Cardiac muscle cell (in vitro differentiated cells and primary cell): ENCODE data around the gene ZMAT5. TPM values are rescaled to one million over a fixed set of nuclear protein-coding genes. Genes with fewer than 3 reads are reported as not detected.

Experiments
- DNase-seq, 2 donors: peaks; one replicate each; pipeline versions ENCODE4 v3.0.0 to v3.0.0-alpha.2; 2010 to 2017; ENCODE audit warnings: low read depth in 1 of 2, low spot score in 1 of 2
- H3K27ac ChIP-seq: fragments of 200-600 bp; sonication (generic); 2 replicates; pipeline ENCODE4 v1.5.1; 2016
- H3K27me3 ChIP-seq: fragments of 200-600 bp; sonication (generic); 2 replicates; pipeline ENCODE4 v1.6.0; 2016; ENCODE audit warnings: control low read depth
- H3K36me3 ChIP-seq: fragments of 200-600 bp; sonication (generic); 2 replicates; pipeline ENCODE4 v1.5.1; 2016; ENCODE audit warnings: control low read depth
- H3K4me1 ChIP-seq: fragments of 200-600 bp; sonication (generic); 2 replicates; pipeline ENCODE4 v1.8.1; 2017; ENCODE audit warnings: low read depth, mild to moderate bottlenecking, mixed run types
- H3K4me3 ChIP-seq: fragments of 200-600 bp; sonication (generic); 2 replicates; pipeline ENCODE4 v1.5.1; 2016; ENCODE audit warnings: mild to moderate bottlenecking
- H3K9me3 ChIP-seq: fragments of 200-600 bp; sonication (generic); 2 replicates; pipeline ENCODE4 v1.5.1; 2017; ENCODE audit warnings: low read depth, mild to moderate bottlenecking, control low read depth
- CTCF ChIP-seq: IDR thresholded peaks from 2 replicates; pipeline ENCODE4 v1.5.1; 2012; ENCODE audit warnings: low read depth, mild to moderate bottlenecking, low read length
- polyA plus RNA-seq: library from polyadenylated mRNA; unstranded; fragments of >200 nt; fragmentation: Nextera tagmentation; extraction: Ambion mirVana; gene quantifications from 2 replicates; pipeline ENCODE4 v1.2.1, GENCODE V29; 2016
- total RNA-seq: library from RNA; depleted of rRNA; stranded (reverse); fragments of >200 nt; gene quantifications from 2 replicates; pipeline ENCODE4 v1.2.3, GENCODE V29; 2016

ZMAT5 gene
- total and polyA plus RNA-seq, 2 experiments from 2014 or later: 40.5 to 76.1 TPM

DNA sequence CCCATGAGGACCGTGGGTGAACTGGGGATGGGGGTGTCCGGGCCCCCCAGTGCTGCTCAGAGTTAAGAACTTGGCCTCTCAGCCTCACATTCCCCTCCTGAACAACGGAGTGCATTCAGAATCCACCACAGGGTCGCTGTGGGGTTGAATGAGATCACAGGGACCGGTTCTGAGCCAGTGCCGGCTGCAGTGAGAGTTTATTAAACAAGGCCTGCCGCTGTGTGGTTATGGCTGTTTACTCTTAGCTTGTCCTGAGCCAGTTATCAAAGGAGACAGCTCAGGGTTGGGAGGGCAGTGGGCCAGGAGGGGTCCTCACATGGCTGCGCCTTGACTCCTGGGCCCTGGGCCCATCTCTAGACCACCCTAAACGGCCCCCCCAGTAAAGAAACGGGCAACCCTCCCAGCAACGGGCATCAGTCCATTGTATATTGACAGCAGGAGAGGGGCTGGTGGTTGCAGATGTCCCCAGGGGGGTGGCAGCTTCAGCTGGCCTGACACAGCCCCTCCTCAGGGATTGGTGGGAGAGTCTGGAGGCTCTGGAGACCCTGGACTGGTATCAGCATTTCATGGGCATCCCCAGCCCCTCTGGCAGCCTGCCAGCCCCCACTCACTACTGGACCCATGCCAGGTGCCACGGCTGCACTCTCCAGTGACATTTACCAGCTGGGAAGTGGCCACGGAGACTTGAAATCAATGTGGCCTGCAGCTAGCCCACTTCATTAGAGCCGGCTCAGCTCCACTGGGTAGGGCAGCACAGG is 62.1 kb downstream of the ZMAT5 start:
- peak in 1 of 2 donors; percentile 35 for DNase-seq
- Histone ChIP-seq H3K4me3 (no peak overlapping the region), H3K9me3 (no peaks in the 10 kb centered on the region), H3K27me3 (peaks cover 32% of the 10 kb centered on the region), H3K4me1 (no peaks in the 10 kb centered on the region), H3K27ac (no peak overlapping the region), H3K36me3 (no peaks in the 10 kb centered on the region)
- no peak for TF ChIP-seq CTCF

DNA sequence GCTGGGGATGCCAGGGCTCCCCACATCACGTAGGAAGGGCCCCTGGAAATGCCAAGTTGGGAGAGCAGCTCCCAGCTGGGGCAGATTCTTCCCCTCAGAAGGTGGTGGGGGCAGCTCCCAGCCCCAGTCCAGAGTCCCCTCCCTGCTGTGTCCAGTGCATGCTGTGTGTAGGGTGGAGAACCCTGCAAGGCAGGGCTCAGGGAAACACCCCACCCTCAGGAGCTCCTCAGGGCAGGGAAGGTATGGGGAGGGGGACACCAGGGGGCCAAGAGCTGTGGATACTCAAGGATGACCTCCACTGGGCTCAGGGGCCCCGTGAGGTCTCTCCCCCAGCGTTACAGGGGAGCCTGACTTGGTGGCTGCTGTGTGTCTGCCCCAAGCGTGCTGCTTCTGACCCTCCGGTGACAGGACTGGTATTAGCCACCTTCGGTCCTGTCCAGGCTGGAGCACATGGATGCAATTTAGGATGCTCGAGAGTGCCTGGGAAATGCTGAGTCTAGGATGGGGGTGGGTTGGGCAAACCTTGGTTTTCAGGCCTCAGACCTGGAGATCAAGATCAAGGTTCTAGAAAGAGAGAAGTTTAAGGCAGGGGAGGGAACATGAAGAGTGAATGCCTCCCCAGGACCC is 63.1 kb downstream of the ZMAT5 start:
- Histone ChIP-seq H3K4me1 (peaks cover 3% of the 10 kb centered on the region), H3K27me3 (peaks cover 27% of the 10 kb centered on the region), H3K36me3 (no peaks in the 10 kb centered on the region), H3K27ac (no peak overlapping the region), H3K9me3 (no peaks in the 10 kb centered on the region), H3K4me3 (no peak overlapping the region)
- DNase-seq: no peak
- no peak for TF ChIP-seq CTCF

DNA sequence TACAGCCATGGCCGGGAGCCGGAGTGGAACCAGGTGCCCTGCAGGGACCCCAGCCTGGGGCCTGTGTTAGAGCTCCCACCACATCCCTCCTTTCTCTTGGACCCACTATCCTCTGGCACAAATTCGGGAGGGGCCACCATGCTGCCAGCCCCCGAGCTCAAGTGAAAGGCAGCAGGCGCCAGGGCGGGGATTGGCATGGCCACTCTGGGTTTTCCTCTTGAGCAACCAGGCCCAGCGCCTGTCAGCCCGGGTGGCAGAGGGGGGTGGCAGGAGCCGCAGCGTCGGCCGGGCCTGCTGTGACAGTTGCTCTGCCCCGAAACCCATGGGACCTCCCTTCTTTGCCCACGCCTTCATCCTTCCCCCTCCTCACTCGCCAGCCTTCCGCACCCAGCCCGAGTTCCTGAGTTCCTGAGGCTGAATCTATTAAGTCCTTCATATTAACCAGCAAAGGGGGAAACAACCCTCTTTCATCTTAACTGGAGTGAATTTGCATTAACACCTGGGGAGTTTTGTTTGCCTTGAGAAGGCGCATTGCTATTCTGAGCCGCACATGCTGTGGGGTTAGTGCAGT is 63.8 kb downstream of the ZMAT5 start:
- H3K9me3 ChIP-seq: no peaks in the 10 kb centered on the region
- peaks cover 26% of the 10 kb centered on the region for H3K27me3 ChIP-seq
- no peak overlapping the region for H3K4me3 ChIP-seq
- H3K27ac ChIP-seq: no peak overlapping the region
- no peak for TF ChIP-seq CTCF
- DNase-seq: no peak
- peaks cover 10% of the 10 kb centered on the region for H3K4me1 ChIP-seq
- H3K36me3 ChIP-seq: no peaks in the 10 kb centered on the region

DNA sequence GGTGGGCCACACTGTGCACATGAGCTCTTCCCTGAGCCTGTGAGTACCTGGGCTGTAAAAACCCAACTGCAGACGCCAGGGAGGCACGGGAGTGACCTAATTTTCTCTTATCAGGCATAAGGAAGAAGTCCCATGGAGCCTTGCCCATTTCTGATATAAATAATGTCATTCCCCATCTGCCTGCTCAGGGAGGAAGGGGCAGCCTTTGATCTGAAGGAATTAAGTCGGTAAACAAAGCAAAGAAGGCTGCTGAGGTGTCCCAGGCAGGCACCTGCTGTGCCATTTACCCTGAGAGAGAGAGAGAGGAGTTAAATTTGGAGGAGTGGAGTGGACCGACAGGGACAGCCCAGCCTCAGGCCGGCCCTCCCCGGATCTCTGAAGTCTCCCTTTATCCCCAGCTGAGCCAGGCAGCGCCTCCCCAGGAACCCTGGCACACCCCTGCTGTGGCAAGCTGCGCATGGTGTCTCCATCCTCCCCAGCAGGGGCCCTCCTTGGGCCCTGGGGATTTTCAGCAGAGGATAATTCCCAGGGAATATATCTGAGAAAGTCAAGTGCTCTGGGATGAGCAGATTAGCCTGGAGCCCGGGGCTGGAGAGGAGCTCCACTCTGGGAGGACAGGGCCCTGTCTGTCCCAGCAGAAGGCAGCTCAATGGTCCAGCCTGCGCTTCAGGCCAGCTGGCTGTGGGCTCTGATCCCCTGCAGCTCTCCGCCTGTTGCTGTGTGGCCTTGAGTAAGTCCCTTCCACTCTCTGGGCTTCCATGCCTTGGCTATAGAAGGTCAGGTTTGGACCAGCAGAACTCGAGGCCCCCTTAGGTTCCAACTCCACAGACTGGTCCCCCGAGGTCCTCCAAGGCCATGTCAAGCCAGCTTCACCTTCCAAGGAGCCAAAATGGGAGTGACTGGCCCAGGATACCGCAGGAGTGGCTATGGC is 64.5 kb downstream of the ZMAT5 start:
- no peak for TF ChIP-seq CTCF
- no peak for DNase-seq
- H3K4me1 ChIP-seq: peaks cover 11% of the 10 kb centered on the region
- peaks cover 26% of the 10 kb centered on the region for H3K27me3 ChIP-seq
- H3K4me3 ChIP-seq: no peak overlapping the region
- no peaks in the 10 kb centered on the region for H3K36me3 ChIP-seq
- H3K9me3 ChIP-seq: no peaks in the 10 kb centered on the region
- H3K27ac ChIP-seq: no peak overlapping the region

DNA sequence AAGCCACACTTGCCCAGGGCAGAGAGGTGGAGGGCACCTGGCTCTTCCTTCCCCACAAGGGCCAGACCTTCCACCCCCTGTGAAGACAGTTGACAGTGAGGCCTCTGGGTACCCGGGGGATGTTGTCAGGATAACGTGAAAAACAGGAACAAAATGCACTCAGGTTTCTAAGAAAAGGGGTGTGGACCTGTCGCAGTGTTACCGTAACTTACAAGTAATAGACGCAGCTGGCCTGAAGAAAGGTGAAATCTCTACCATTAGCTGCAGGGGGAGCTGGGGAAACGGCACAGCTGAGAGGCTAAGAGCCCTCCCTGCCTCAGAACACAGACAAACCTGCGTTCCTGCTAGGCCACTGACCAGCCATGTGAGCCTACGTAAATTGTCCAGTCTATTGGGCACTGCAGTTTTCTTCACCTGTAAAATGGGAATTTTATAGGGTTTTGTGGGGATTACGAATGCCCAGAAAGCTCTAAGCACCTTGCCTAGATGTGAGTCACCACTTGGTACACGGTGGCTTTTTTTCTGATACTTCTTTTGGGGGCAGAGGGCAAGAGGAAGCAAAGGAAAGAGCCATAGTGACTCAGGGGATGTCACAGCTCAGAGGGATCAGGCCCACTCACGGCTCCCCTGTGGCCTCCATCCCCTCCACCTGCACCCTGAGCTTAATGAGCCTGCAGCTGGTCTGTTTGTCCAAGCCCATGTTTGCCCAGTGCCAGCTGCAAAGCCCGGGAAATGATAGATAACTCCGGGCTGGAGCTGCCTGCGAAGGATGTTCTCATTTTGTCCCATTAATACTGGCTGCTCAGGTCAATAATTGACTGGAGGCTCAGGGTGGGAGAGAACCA is 65.4 kb downstream of the ZMAT5 start:
- Histone ChIP-seq H3K4me3 (no peak overlapping the region), H3K4me1 (peaks cover 11% of the 10 kb centered on the region)
- peak; percentile 39 to 55 for DNase-seq

More for the DNA sequence above, 65.4 kb downstream of the ZMAT5 start:
- H3K27me3 ChIP-seq: peaks cover 26% of the 10 kb centered on the region
- H3K27ac ChIP-seq: no peak overlapping the region
- no peaks in the 10 kb centered on the region for H3K36me3 ChIP-seq
- peak; percentile 27 for TF ChIP-seq CTCF
- no peaks in the 10 kb centered on the region for H3K9me3 ChIP-seq
